Measurements from ENCODE around the gene FN3K.

GRCh38 chr17:82782657-82783207 lies 47.3 kb downstream of the FN3K start:
- TF ChIP-seq CTCF (IDR thresholded peaks at IDR 0.05; ENCODE audit: low read depth, low read length, poor library complexity, severe bottlenecking) (no peak), EZH2phosphoT487 (IDR thresholded peaks at IDR 0.05; ENCODE audit: borderline replicate concordance, low read length) (no peak)
